Hepatocyte (in vitro differentiated cells): ENCODE results near the gene STON1.

Source experiments
- CTCF ChIP-seq: fragments of 200-600 bp; sonication (generic); IDR thresholded peaks from 2 replicates; pipeline ENCODE4 v1.5.1; 2016; ENCODE audit warnings: antibody characterized with exemption, mild to moderate bottlenecking; ENCODE audit not compliant: poor library complexity
- EZH2 ChIP-seq: fragments of 200-600 bp; sonication (generic); IDR thresholded peaks from 2 replicates; pipeline ENCODE4 v1.6.1; 2016; ENCODE audit warnings: antibody characterized with exemption, mild to moderate bottlenecking, borderline replicate concordance
- EZH2phosphoT487 ChIP-seq: fragments of 200-600 bp; sonication (generic); IDR thresholded peaks from one replicate; pipeline ENCODE4 v1.6.1; 2018; ENCODE audit warnings: antibody characterized with exemption, mild to moderate bottlenecking, low read depth, moderate library complexity; ENCODE audit not compliant: unreplicated experiment, severe bottlenecking

- TF ChIP-seq CTCF (no peak), EZH2 (no peak), EZH2phosphoT487 (no peak)
Observed at GRCh38 chr2:48496849-48497248, 33.1 kb upstream of the STON1 start.
